HG03064 (cell line): ENCODE data around the gene PTPMT1.

Experiments used
- ATAC-seq: cut with Tn5 transposase; IDR thresholded peaks from one replicate; pipeline ENCODE4 v1.9.1; 2021; ENCODE audit warnings: low read depth; ENCODE audit not compliant: unreplicated experiment

Gene PTPMT1

GRCh38 chr11:47605921-47606320 is 40.5 kb downstream of the PTPMT1 start:
- no peak for ATAC-seq

- no peak for ATAC-seq
Measured at GRCh38 chr11:47606731-47607130, 41.3 kb downstream of the PTPMT1 start.

- no peak for ATAC-seq
Measured at GRCh38 chr11:47607380-47607779, 42.0 kb downstream of the PTPMT1 start.

GRCh38 chr11:47609675-47610074 is 44.3 kb downstream of the PTPMT1 start:
- no peak for ATAC-seq

GRCh38 chr11:47611348-47611794 is 46.0 kb downstream of the PTPMT1 start:
- no peak for ATAC-seq

- no peak for ATAC-seq
Measured at GRCh38 chr11:47615249-47615648, 49.9 kb downstream of the PTPMT1 start.

GRCh38 chr11:47616726-47617416 is 51.5 kb downstream of the PTPMT1 start:
- ATAC-seq = no peak

- no peak for ATAC-seq
Measured at GRCh38 chr11:47617417-47617809, 52.0 kb downstream of the PTPMT1 start.

- no peak for ATAC-seq
Measured at GRCh38 chr11:47620836-47621378, 55.5 kb downstream of the PTPMT1 start.
